A549 (cell line): ENCODE measurements around the gene FBXO41. TPM values are rescaled to one million over a fixed set of nuclear protein-coding genes. Genes with fewer than 3 reads are reported as not detected.

Experiments
- ATAC-seq, 2 experiments: fragments of 200-7000 bp in 1 of 2; fragments of >200 bp in 1 of 2; cut with Nextera tagmentation in 1 of 2; cut with Tn5 transposase in 1 of 2; 3 replicates each; pipeline versions ENCODE4 v1.8.0 to v1.9.1; 2018 to 2020; ENCODE audit warnings: mild to moderate bottlenecking in 1 of 2, moderate library complexity in 1 of 2
- CTCF ChIA-PET: fragments of 300-600 bp; sonication (Branson Sonifier 250); formaldehyde crosslinking; extraction: SDS; loops from one replicate; lab custom pipeline; 2021; ENCODE audit warnings: antibody characterized with exemption, inconsistent platforms; lab: Yijun Ruan, JAX
- POLR2A ChIA-PET: fragments of 350-600 bp; formaldehyde crosslinking; extraction: SDS; loops from one replicate; lab custom pipeline; 2021; ENCODE audit warnings: antibody characterized with exemption, inconsistent platforms; lab: Yijun Ruan, JAX
- DNase-seq, 2 experiments: peaks; one replicate each; pipeline versions ENCODE4 v3.0.0 to v3.0.0-alpha.2; 2011 to 2016; ENCODE audit warnings: low read depth in 1 of 2, low spot score in 1 of 2
- FAIRE-seq: peaks from 2 replicates; lab custom pipeline; 2011; peaks lifted over from hg19 to GRCh38; lab: Jason Lieb, UNC
- H3K27ac ChIP-seq, 2 experiments: fragments of >200 bp; sonication (Bioruptor Twin); formaldehyde crosslinking; 3 replicates each; pipeline ENCODE4 v1.5.1; 2016 to 2017
- H3K4me1 ChIP-seq: fragments of >200 bp; sonication (Bioruptor Twin); formaldehyde crosslinking; 3 replicates; pipeline ENCODE4 v1.6.1; 2016
- H3K4me2 ChIP-seq: fragments of >200 bp; sonication (Bioruptor Twin); formaldehyde crosslinking; 3 replicates; pipeline ENCODE4 v1.6.1; 2016
- H3K4me3 ChIP-seq: fragments of >200 bp; sonication (Bioruptor Twin); formaldehyde crosslinking; 3 replicates; pipeline ENCODE4 v1.5.1; 2016
- H3K9me3 ChIP-seq: fragments of >200 bp; sonication (Bioruptor Twin); formaldehyde crosslinking; 3 replicates; pipeline ENCODE4 v1.6.1; 2016
- BHLHE40 ChIP-seq: IDR thresholded peaks from 2 replicates; pipeline ENCODE4 v1.6.1; 2012; ENCODE audit warnings: low read depth, low read length, inconsistent platforms
- CBX2 ChIP-seq: fragments of 200-600 bp; sonication (generic); IDR thresholded peaks from 2 replicates; pipeline ENCODE4 v1.6.1; 2016; ENCODE audit warnings: low read depth, mild to moderate bottlenecking, borderline replicate concordance
- CBX8 ChIP-seq: fragments of 200-600 bp; sonication (generic); IDR thresholded peaks from 2 replicates; pipeline ENCODE4 v1.6.1; 2016
- CEBPB ChIP-seq, 2 experiments: fragments of >200 bp in 1 of 2; sonication (Bioruptor Twin) in 1 of 2; formaldehyde crosslinking in 1 of 2; IDR thresholded peaks; 2 replicates each; pipeline ENCODE4 v1.6.1; 2012 to 2016
- CHD2 ChIP-seq: fragments of 150-350 bp; IDR thresholded peaks from 2 replicates; pipeline ENCODE4 v1.6.1; 2014; ENCODE audit warnings: low read length; ENCODE audit not compliant: partially characterized antibody
- CHD4 ChIP-seq: fragments of 200-600 bp; sonication (generic); IDR thresholded peaks from 2 replicates; pipeline ENCODE4 v1.6.1; 2016; ENCODE audit warnings: antibody characterized with exemption, mild to moderate bottlenecking, borderline replicate concordance
- ESRRA ChIP-seq: fragments of 150-350 bp; IDR thresholded peaks from 2 replicates; pipeline ENCODE4 v1.6.1; 2014; ENCODE audit warnings: mild to moderate bottlenecking, low read length, borderline replicate concordance
- FOXS1 ChIP-seq: fragments of 250-450 bp; sonication (Bioruptor Pico); IDR thresholded peaks from 2 replicates; pipeline ENCODE4 v1.5.0; 2020; ENCODE audit warnings: mild to moderate bottlenecking, moderate library complexity
- HDAC2 ChIP-seq: fragments of 200-600 bp; sonication (generic); IDR thresholded peaks from 2 replicates; pipeline ENCODE4 v1.6.1; 2016
- HOXB13 ChIP-seq: fragments of 250-450 bp; sonication (Bioruptor Pico); IDR thresholded peaks from 2 replicates; pipeline ENCODE4 v1.5.0; 2020; ENCODE audit warnings: low read depth, mild to moderate bottlenecking, moderate library complexity
- JUN ChIP-seq, 2 experiments: fragments of >200 bp; sonication (Bioruptor Twin); formaldehyde crosslinking; IDR thresholded peaks; 2 replicates in 1 of 2; 3 replicates in 1 of 2; pipeline ENCODE4 v1.6.1; 2016 to 2017
- JUNB ChIP-seq: fragments of >200 bp; sonication (Bioruptor Twin); formaldehyde crosslinking; IDR thresholded peaks from 2 replicates; pipeline ENCODE4 v1.6.1; 2016
- KDM1A ChIP-seq: fragments of 200-600 bp; sonication (generic); IDR thresholded peaks from 2 replicates; pipeline ENCODE4 v1.6.1; 2016; ENCODE audit warnings: low read depth, mild to moderate bottlenecking
- MAZ ChIP-seq: fragments of 150-350 bp; IDR thresholded peaks from 2 replicates; pipeline ENCODE4 v1.6.1; 2014; ENCODE audit warnings: antibody characterized with exemption, low read depth, low read length, borderline replicate concordance
- NFE2L2 ChIP-seq: fragments of 150-350 bp; conservative IDR thresholded peaks from 2 replicates; pipeline ENCODE4 v1.6.1; 2014; ENCODE audit warnings: low read length
- POLR2A ChIP-seq: IDR thresholded peaks from 2 replicates; pipeline ENCODE4 v1.6.1; 2012; ENCODE audit warnings: mild to moderate bottlenecking, low read length
- POLR2AphosphoS2 ChIP-seq: conservative IDR thresholded peaks from 2 replicates; pipeline ENCODE4 v1.6.1; 2012; ENCODE audit warnings: low read length, improper control_type of control experiment, inconsistent platforms
- RAD21 ChIP-seq, 2 experiments: fragments of >200 bp in 1 of 2; sonication (Bioruptor Twin) in 1 of 2; formaldehyde crosslinking in 1 of 2; IDR thresholded peaks in 1 of 2; conservative IDR thresholded peaks in 1 of 2; 2 replicates in 1 of 2; 3 replicates in 1 of 2; pipeline ENCODE4 v1.6.1; 2012 to 2018; ENCODE audit warnings: inconsistent platforms in 1 of 2
- RCOR1 ChIP-seq: fragments of 150-350 bp; IDR thresholded peaks from 2 replicates; pipeline ENCODE4 v1.6.1; 2014; ENCODE audit warnings: antibody characterized with exemption, low read length, low read depth
- RFX5 ChIP-seq: fragments of 450-650 bp; IDR thresholded peaks from 2 replicates; pipeline ENCODE4 v1.7.1; 2014; ENCODE audit warnings: antibody characterized with exemption, mild to moderate bottlenecking, moderate library complexity
- ZSCAN20 ChIP-seq: fragments of 250-450 bp; sonication (Bioruptor Pico); IDR thresholded peaks from 2 replicates; pipeline ENCODE4 v1.8.0; 2022; ENCODE audit warnings: mild to moderate bottlenecking, moderate library complexity
- WGBS: methylation state at CpG from one replicate; pipeline ENCODE4 v1.1.6; 2017; ENCODE audit errors: missing lambda C conversion rate; 5-methylcytosine and 5-hydroxymethylcytosine counted together
- polyA plus RNA-seq, 4 experiments: library from polyadenylated mRNA; depleted of rRNA in 3 of 4; stranded (reverse); fragments of >200 nt; fragmentation: RNase III in 1 of 4; extraction: RNeasy Plus Mini Kit Qiagen cat#74134 plus additional on column Dnase treatment in 1 of 4; gene quantifications; 2 replicates in 3 of 4; 3 replicates in 1 of 4; pipeline ENCODE4 v1.2.3, GENCODE V29; 2011 to 2017
- TF ChIP-seq, protein P1 (sequence below): fragments of 450-650 bp; IDR thresholded peaks from 2 replicates; pipeline ENCODE4 v1.6.1; 2014; ENCODE audit warnings: antibody characterized with exemption
- TF ChIP-seq, protein P2 (sequence below): fragments of 250-450 bp; sonication (Bioruptor Pico); IDR thresholded peaks from 2 replicates; pipeline ENCODE4 v1.5.0; 2020; ENCODE audit warnings: low read depth, mild to moderate bottlenecking, moderate library complexity
- TF ChIP-seq, protein P3 (sequence below): fragments of >200 bp; sonication (Bioruptor Twin); formaldehyde crosslinking; IDR thresholded peaks from 3 replicates; pipeline ENCODE4 v1.6.1; 2016
- TF ChIP-seq, protein P4 (sequence below): fragments of >200 bp; sonication (Bioruptor Twin); formaldehyde crosslinking; IDR thresholded peaks from 2 replicates; pipeline ENCODE4 v1.6.1; 2016
- TF ChIP-seq, protein P5 (sequence below): fragments of >200 bp; sonication (Bioruptor Twin); formaldehyde crosslinking; IDR thresholded peaks from 3 replicates; pipeline ENCODE4 v1.5.1; 2016
- TF ChIP-seq, protein P6 (sequence below): IDR thresholded peaks from 2 replicates; pipeline ENCODE4 v1.6.1; 2012
- TF ChIP-seq, protein P7 (sequence below): fragments of 250-450 bp; sonication (Bioruptor Pico); IDR thresholded peaks from 2 replicates; pipeline ENCODE4 v1.5.0; 2021; ENCODE audit warnings: mild to moderate bottlenecking, moderate library complexity, borderline replicate concordance

FBXO41 gene
- polyA plus RNA-seq, 2 of the 4 experiments (the other 2 are of a cell fraction), result 3.2 to 6.4 TPM

DNA sequence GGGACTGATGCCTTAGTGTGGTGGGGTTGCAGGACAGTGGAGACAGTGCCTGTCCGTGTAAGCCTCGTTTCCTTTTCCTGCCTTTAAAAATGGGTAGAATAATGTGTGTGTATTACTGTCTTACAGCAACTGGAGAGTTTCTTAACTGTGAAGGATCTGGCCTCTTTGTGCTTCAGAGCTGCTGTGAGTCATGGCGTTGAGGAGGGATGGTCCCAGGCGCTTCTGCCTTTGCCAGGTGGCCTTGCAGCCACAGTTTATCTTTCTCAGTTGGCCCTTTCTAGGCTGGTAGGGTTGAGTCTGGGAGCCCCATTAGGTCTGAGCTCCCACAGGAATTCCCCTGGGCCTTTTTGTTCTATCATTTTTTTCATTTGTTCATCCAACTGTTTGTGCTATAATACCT, 60.5 kb downstream of the FBXO41 start:
- FAIRE-seq, result no peak
- WGBS, result 95% methylated on average over 4 of the region's 4 CpGs

DNA sequence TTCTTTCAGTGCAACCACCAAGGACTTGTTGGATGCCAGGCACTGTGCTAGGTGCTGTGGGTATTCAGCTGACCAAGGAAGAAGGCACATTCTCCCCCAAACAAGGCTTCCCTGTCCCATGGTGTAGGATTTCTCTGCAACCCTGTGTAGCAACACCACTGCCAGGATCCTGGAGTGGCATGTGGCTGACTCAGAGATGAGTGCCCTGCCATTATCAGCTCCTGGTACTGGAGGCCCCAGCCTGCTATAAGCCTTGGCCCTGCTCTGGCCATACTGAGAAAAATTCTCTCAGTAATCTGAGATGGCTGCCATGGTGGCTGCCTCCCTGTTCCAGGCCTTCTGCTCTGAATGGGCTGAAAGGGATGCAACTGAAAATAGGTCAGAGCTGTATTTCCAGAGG, 66.0 kb downstream of the FBXO41 start:
- no peak overlapping the region for H3K4me2 ChIP-seq
- ChIA-PET CTCF (interaction anchor here (1.2 to 5.1 kb wide), 8 partner anchors 8 to 325 kb away, joined by 3 to 36 read pairs (median 8); partner anchors contain the start of gene PRADC1), POLR2A (interaction anchor here (1.5 kb wide), 1 partner anchor 16 kb away, joined by 5 read pairs; the partner anchor contains the start of gene CCT7)
- H3K9me3 ChIP-seq, result no peaks in the 10 kb centered on the region
- TF ChIP-seq, protein P1, sequence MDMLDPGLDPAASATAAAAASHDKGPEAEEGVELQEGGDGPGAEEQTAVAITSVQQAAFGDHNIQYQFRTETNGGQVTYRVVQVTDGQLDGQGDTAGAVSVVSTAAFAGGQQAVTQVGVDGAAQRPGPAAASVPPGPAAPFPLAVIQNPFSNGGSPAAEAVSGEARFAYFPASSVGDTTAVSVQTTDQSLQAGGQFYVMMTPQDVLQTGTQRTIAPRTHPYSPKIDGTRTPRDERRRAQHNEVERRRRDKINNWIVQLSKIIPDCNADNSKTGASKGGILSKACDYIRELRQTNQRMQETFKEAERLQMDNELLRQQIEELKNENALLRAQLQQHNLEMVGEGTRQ, result no peak
- TF ChIP-seq KDM1A (no peak), POLR2A (no peak), ESRRA (no peak), JUNB (no peak), JUN (IDR thresholded peaks at IDR 0.05) (no peak), RFX5 (no peak), HDAC2 (no peak), HOXB13 (CRISPR knock-in tag) (no peak), RAD21 (conservative IDR thresholded peaks at IDR 0.05 in 1 of 2, IDR thresholded peaks at IDR 0.05 in 1 of 2) (no peak), MAZ (no peak)
- TF ChIP-seq, protein P2, sequence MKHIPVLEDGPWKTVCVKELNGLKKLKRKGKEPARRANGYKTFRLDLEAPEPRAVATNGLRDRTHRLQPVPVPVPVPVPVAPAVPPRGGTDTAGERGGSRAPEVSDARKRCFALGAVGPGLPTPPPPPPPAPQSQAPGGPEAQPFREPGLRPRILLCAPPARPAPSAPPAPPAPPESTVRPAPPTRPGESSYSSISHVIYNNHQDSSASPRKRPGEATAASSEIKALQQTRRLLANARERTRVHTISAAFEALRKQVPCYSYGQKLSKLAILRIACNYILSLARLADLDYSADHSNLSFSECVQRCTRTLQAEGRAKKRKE, result no peak
- TF ChIP-seq, protein P3, sequence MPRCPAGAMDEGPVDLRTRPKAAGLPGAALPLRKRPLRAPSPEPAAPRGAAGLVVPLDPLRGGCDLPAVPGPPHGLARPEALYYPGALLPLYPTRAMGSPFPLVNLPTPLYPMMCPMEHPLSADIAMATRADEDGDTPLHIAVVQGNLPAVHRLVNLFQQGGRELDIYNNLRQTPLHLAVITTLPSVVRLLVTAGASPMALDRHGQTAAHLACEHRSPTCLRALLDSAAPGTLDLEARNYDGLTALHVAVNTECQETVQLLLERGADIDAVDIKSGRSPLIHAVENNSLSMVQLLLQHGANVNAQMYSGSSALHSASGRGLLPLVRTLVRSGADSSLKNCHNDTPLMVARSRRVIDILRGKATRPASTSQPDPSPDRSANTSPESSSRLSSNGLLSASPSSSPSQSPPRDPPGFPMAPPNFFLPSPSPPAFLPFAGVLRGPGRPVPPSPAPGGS, result no peak
- TF ChIP-seq, protein P4, sequence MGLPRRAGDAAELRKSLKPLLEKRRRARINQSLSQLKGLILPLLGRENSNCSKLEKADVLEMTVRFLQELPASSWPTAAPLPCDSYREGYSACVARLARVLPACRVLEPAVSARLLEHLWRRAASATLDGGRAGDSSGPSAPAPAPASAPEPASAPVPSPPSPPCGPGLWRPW, result no peak
- TF ChIP-seq, protein P5, sequence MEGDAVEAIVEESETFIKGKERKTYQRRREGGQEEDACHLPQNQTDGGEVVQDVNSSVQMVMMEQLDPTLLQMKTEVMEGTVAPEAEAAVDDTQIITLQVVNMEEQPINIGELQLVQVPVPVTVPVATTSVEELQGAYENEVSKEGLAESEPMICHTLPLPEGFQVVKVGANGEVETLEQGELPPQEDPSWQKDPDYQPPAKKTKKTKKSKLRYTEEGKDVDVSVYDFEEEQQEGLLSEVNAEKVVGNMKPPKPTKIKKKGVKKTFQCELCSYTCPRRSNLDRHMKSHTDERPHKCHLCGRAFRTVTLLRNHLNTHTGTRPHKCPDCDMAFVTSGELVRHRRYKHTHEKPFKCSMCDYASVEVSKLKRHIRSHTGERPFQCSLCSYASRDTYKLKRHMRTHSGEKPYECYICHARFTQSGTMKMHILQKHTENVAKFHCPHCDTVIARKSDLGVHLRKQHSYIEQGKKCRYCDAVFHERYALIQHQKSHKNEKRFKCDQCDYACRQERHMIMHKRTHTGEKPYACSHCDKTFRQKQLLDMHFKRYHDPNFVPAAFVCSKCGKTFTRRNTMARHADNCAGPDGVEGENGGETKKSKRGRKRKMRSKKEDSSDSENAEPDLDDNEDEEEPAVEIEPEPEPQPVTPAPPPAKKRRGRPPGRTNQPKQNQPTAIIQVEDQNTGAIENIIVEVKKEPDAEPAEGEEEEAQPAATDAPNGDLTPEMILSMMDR, result no peak
- no peak overlapping the region for H3K27ac ChIP-seq
- ATAC-seq (no peak), FAIRE-seq (no peak), DNase-seq (no peak)
- H3K4me3 ChIP-seq, result no peak overlapping the region
- H3K4me1 ChIP-seq, result peaks cover 9% of the 10 kb centered on the region

More for the DNA sequence above, 60.5 kb downstream of the FBXO41 start:
- no peak for DNase-seq
- H3K4me1 ChIP-seq, result no peaks in the 10 kb centered on the region
- POLR2A ChIA-PET, result no interaction called here
- H3K4me3 ChIP-seq, result no peak overlapping the region
- no peak for ATAC-seq
- no peak overlapping the region for H3K4me2 ChIP-seq
- H3K9me3 ChIP-seq, result no peaks in the 10 kb centered on the region
- TF ChIP-seq HOXB13 (CRISPR knock-in tag), result no peak
- no peak for TF ChIP-seq CEBPB (IDR thresholded peaks at IDR 0.05)
- no peak for TF ChIP-seq RCOR1
- no peak for TF ChIP-seq POLR2A
- no peak for TF ChIP-seq FOXS1
- TF ChIP-seq HDAC2, result no peak
- no peak for TF ChIP-seq MAZ
- TF ChIP-seq CBX8, result no peak
- TF ChIP-seq, protein P4, result no peak
- no peak for TF ChIP-seq CBX2
- TF ChIP-seq, protein P6, sequence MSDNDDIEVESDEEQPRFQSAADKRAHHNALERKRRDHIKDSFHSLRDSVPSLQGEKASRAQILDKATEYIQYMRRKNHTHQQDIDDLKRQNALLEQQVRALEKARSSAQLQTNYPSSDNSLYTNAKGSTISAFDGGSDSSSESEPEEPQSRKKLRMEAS, result no peak
- TF ChIP-seq, protein P7, sequence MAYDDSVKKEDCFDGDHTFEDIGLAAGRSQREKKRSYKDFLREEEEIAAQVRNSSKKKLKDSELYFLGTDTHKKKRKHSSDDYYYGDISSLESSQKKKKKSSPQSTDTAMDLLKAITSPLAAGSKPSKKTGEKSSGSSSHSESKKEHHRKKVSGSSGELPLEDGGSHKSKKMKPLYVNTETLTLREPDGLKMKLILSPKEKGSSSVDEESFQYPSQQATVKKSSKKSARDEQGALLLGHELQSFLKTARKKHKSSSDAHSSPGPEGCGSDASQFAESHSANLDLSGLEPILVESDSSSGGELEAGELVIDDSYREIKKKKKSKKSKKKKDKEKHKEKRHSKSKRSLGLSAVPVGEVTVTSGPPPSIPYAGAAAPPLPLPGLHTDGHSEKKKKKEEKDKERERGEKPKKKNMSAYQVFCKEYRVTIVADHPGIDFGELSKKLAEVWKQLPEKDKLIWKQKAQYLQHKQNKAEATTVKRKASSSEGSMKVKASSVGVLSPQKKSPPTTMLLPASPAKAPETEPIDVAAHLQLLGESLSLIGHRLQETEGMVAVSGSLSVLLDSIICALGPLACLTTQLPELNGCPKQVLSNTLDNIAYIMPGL (CRISPR knock-in tag), result no peak
- no peak for TF ChIP-seq JUNB
- TF ChIP-seq ZSCAN20, result no peak
- no peak for TF ChIP-seq NFE2L2
- TF ChIP-seq CHD4, result no peak
- no peak for TF ChIP-seq POLR2AphosphoS2
- TF ChIP-seq BHLHE40, result no peak
- TF ChIP-seq CHD2, result no peak
- H3K27ac ChIP-seq, result no peak overlapping the region
- CTCF ChIA-PET, result interaction anchor here (0.7 to 7.2 kb wide), 5 partner anchors 9 to 331 kb away, joined by 3 to 57 read pairs (median 4); no protein-coding TSS in a partner anchor
